ENCODE results near the gene OR2Z1. TPM values are rescaled to one million over a fixed set of nuclear protein-coding genes. Genes with fewer than 3 reads are reported as not detected.

Gene OR2Z1
- not detected in 3 replicates for total RNA-seq

GRCh38 chr19:8721334-8721733, at the start of gene OR2Z1:
Gene OR2Z1, plus strand, starts transcription at chr19:8721634. Its CDS starts 9,395 bp downstream, at chr19:8731029.
- no peak for TF ChIP-seq CTCF (IDR thresholded peaks at IDR 0.05; ENCODE audit: unreplicated experiment)
- H3K36me3 Mint-ChIP-seq, result peaks cover 3% of the 10 kb centered on the region
- H3K27ac Mint-ChIP-seq, result no peak within 1 kb of the TSS
- no peak for DNase-seq (ENCODE audit: low spot score in 2 of 2, unreplicated experiment in 2 of 2)
- no peak within 1 kb of the TSS for H3K4me3 Mint-ChIP-seq
- peaks cover 58% of the 10 kb centered on the region for H3K9me3 Mint-ChIP-seq
- H3K27me3 Mint-ChIP-seq (ENCODE audit: low read depth), result no peaks in the 10 kb centered on the region
- no peaks in the 10 kb centered on the region for H3K4me1 Mint-ChIP-seq

GRCh38 chr19:8673276-8673891, 48.0 kb upstream of the OR2Z1 start:
- DNase-seq (ENCODE audit: low spot score in 2 of 2, unreplicated experiment in 2 of 2), result no peak
- H3K27ac Mint-ChIP-seq, result no peak overlapping the region
- H3K27me3 Mint-ChIP-seq (ENCODE audit: low read depth), result no peaks in the 10 kb centered on the region
- H3K4me3 Mint-ChIP-seq, result no peak overlapping the region
- H3K36me3 Mint-ChIP-seq, result no peaks in the 10 kb centered on the region
- no peak for TF ChIP-seq CTCF (IDR thresholded peaks at IDR 0.05; ENCODE audit: unreplicated experiment)
- peaks cover 20% of the 10 kb centered on the region for H3K9me3 Mint-ChIP-seq
- no peaks in the 10 kb centered on the region for H3K4me1 Mint-ChIP-seq

- Mint-ChIP-seq H3K36me3 (no peaks in the 10 kb centered on the region), H3K9me3 (peaks cover 21% of the 10 kb centered on the region), H3K27ac (no peak overlapping the region), H3K4me1 (no peaks in the 10 kb centered on the region), H3K4me3 (no peak overlapping the region), H3K27me3 (ENCODE audit: low read depth) (no peaks in the 10 kb centered on the region)
- TF ChIP-seq CTCF (IDR thresholded peaks at IDR 0.05; ENCODE audit: unreplicated experiment), result no peak
- DNase-seq (ENCODE audit: low spot score in 2 of 2, unreplicated experiment in 2 of 2), result no peak
Measured at GRCh38 chr19:8675066-8675465, 46.4 kb upstream of the OR2Z1 start.

GRCh38 chr19:8678244-8678807, 43.1 kb upstream of the OR2Z1 start:
- H3K4me1 Mint-ChIP-seq, result no peaks in the 10 kb centered on the region
- H3K9me3 Mint-ChIP-seq, result peaks cover 46% of the 10 kb centered on the region
- H3K27ac Mint-ChIP-seq, result no peak overlapping the region
- no peaks in the 10 kb centered on the region for H3K27me3 Mint-ChIP-seq (ENCODE audit: low read depth)
- DNase-seq (ENCODE audit: low spot score in 2 of 2, unreplicated experiment in 2 of 2), result no peak
- no peak for TF ChIP-seq CTCF (IDR thresholded peaks at IDR 0.05; ENCODE audit: unreplicated experiment)
- H3K36me3 Mint-ChIP-seq, result no peaks in the 10 kb centered on the region
- no peak overlapping the region for H3K4me3 Mint-ChIP-seq

DNA sequence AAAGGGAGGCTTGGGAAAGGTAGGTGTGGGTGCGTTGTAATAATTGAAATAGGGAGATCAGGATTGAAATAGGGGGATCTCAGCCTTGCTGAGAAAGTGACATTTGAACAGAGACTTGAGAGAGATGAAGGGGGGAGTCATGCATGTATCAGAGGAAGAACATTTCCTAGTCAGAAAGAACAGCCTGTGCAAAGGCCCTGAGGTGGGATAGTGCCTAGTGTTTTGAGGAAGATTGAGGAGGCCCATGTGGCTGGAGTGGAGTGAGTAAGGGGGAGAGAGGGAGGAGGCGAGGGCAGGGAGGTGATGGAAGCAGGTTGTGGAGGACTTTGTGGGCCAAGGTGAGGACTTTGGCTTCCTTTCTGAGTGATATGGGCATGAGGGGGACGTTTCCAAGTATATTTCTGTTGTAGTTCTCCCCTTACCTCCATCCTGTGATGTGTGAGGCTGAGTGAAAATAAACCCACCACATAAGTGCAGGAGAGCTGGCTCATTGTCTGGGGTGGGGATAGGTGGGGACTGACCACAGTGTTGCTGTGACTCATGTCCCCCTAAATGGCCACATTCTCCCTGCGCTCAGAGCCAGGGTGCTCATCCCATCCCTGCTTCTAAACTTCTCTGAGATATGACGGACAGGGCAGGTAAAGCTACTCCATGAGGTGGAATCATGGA, 40.6 kb upstream of the OR2Z1 start:
- no peaks in the 10 kb centered on the region for H3K36me3 Mint-ChIP-seq
- H3K4me3 Mint-ChIP-seq, result no peak overlapping the region
- no peak for DNase-seq (ENCODE audit: low spot score in 2 of 2, unreplicated experiment in 2 of 2)
- H3K9me3 Mint-ChIP-seq, result peaks cover 42% of the 10 kb centered on the region
- no peak overlapping the region for H3K27ac Mint-ChIP-seq
- TF ChIP-seq CTCF (IDR thresholded peaks at IDR 0.05; ENCODE audit: unreplicated experiment), result no peak
- H3K4me1 Mint-ChIP-seq, result no peaks in the 10 kb centered on the region
- no peaks in the 10 kb centered on the region for H3K27me3 Mint-ChIP-seq (ENCODE audit: low read depth)

All from mesothelial cell of epicardium (in vitro differentiated cells).